ENCODE measurements around the gene ARAP1.

The ARAP1 gene

GRCh38 chr11:72776844-72777754, 24.9 kb upstream of the ARAP1 start:
- Histone ChIP-seq H3K4me3 (replicated peaks; ENCODE audit: low read depth, low read length) (no peak overlapping the region), H3K27me3 (replicated peaks; ENCODE audit: control insufficient read depth, insufficient read depth, low read length) (no peaks in the 10 kb centered on the region), H3K36me3 (ENCODE audit: control insufficient read depth, insufficient read depth, low read length) (no peaks in the 10 kb centered on the region; the same call in none of the 2 replicates)
- no peak for TF ChIP-seq CTCF (IDR thresholded peaks at IDR 0.05; ENCODE audit: insufficient read depth, low read length, poor library complexity, severe bottlenecking)
- no peak for DNase-seq (ENCODE audit: extremely low read depth, insufficient read length)

GRCh38 chr11:72776117-72776843, 24.1 kb upstream of the ARAP1 start:
- DNase-seq (ENCODE audit: extremely low read depth, insufficient read length), result no peak
- H3K4me3 ChIP-seq (replicated peaks; ENCODE audit: low read depth, low read length), result no peak overlapping the region
- H3K27me3 ChIP-seq (replicated peaks; ENCODE audit: control insufficient read depth, insufficient read depth, low read length), result no peaks in the 10 kb centered on the region
- TF ChIP-seq CTCF (IDR thresholded peaks at IDR 0.05; ENCODE audit: insufficient read depth, low read length, poor library complexity, severe bottlenecking), result no peak
- H3K36me3 ChIP-seq (ENCODE audit: control insufficient read depth, insufficient read depth, low read length), result no peaks in the 10 kb centered on the region; the same call in none of the 2 replicates

GRCh38 chr11:72775288-72776110, 23.3 kb upstream of the ARAP1 start:
- no peak overlapping the region for H3K4me3 ChIP-seq (replicated peaks; ENCODE audit: low read depth, low read length)
- no peak for TF ChIP-seq CTCF (IDR thresholded peaks at IDR 0.05; ENCODE audit: insufficient read depth, low read length, poor library complexity, severe bottlenecking)

GRCh38 chr11:72774499-72774898, 22.3 kb upstream of the ARAP1 start:
- no peaks in the 10 kb centered on the region; the same call in 1 of the 2 replicates for H3K36me3 ChIP-seq (ENCODE audit: control insufficient read depth, insufficient read depth, low read length)
- no peak for DNase-seq (ENCODE audit: extremely low read depth, insufficient read length)
- TF ChIP-seq CTCF (IDR thresholded peaks at IDR 0.05; ENCODE audit: insufficient read depth, low read length, poor library complexity, severe bottlenecking), result no peak

More at GRCh38 chr11:72775288-72776110, 23.3 kb upstream of the ARAP1 start:
- Histone ChIP-seq H3K27me3 (replicated peaks; ENCODE audit: control insufficient read depth, insufficient read depth, low read length) (no peaks in the 10 kb centered on the region), H3K36me3 (ENCODE audit: control insufficient read depth, insufficient read depth, low read length) (no peaks in the 10 kb centered on the region; the same call in 1 of the 2 replicates)
- no peak for DNase-seq (ENCODE audit: extremely low read depth, insufficient read length)

GRCh38 chr11:72773696-72774095, 21.5 kb upstream of the ARAP1 start:
- H3K36me3 ChIP-seq (ENCODE audit: control insufficient read depth, insufficient read depth, low read length), result no peaks in the 10 kb centered on the region; the same call in 1 of the 2 replicates
- no peak for DNase-seq (ENCODE audit: extremely low read depth, insufficient read length)
- H3K4me3 ChIP-seq (replicated peaks; ENCODE audit: low read depth, low read length), result no peak overlapping the region
- TF ChIP-seq CTCF (IDR thresholded peaks at IDR 0.05; ENCODE audit: insufficient read depth, low read length, poor library complexity, severe bottlenecking), result no peak
- no peaks in the 10 kb centered on the region for H3K27me3 ChIP-seq (replicated peaks; ENCODE audit: control insufficient read depth, insufficient read depth, low read length)

More at GRCh38 chr11:72774499-72774898, 22.3 kb upstream of the ARAP1 start:
- Histone ChIP-seq H3K27me3 (replicated peaks; ENCODE audit: control insufficient read depth, insufficient read depth, low read length) (no peaks in the 10 kb centered on the region), H3K4me3 (replicated peaks; ENCODE audit: low read depth, low read length) (no peak overlapping the region)

Measured in GM06990 (cell line).